ENCODE data around the gene FAM156B. TPM values are rescaled to one million over a fixed set of nuclear protein-coding genes. Genes with fewer than 3 reads are reported as not detected.
"Not testable (repeated sequence)": the region's sequence is repeated elsewhere in the genome, so short reads cannot be mapped to it uniquely, and the experiment has no call there.

The FAM156B gene
- total RNA-seq, 1 experiment from 2014 or later, result 11.2 TPM

DNA sequence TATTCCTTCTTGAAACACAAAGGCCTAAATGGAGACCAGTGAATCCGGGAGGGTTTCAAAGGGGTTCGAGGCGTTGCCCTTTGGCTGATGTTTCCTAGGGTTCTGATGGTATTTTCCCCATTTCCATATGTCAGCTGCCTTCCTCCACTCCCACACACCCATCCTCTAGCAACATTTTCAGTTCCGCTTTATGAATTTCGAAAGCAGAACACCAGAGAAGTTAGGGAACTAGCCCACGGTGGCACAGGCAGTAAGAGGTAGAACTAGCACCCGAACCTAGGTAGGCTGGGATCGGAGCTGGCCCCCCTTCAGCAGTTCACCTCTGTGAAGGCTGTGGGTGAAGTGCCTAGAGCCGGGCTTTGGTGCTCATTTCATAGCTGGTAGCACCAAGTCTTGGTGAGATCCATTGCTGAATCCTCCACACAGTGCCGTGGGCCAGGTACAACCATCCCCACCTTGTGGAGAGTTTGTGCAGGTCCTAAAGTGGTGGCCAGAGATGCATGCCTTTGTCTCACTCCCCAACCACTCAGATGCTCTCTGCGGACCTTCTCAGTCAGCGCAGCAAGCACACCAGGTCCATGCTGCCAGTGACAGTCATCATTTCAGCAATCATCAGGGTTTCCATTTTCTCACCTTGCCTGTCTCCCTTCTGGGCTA, 12.3 kb downstream of the FAM156B start:
- H3K9me3 Mint-ChIP-seq, H3K27ac Mint-ChIP-seq: not testable (repeated sequence)
- no CpG with 5 or more reads among the region's 12 CpGs for WGBS (ENCODE audit: extremely low coverage, insufficient read length, low lambda C conversion rate)

GRCh38 chrX:52913681-52914080, 16.6 kb downstream of the FAM156B start:
- not testable (repeated sequence) for H3K79me1 ChIP-seq (ENCODE audit: insufficient read depth, low read depth, low read length, poor library complexity, severe bottlenecking); H3K27me3 Mint-ChIP-seq (ENCODE audit: low read depth); DNase-seq; H4K91ac ChIP-seq (ENCODE audit: insufficient read length, low read depth, low read length); H2BK20ac ChIP-seq (ENCODE audit: low read depth, low read length, poor library complexity, severe bottlenecking); H3K4me1 ChIP-seq (ENCODE audit: insufficient read depth, low read length); H3K9me3 ChIP-seq (ENCODE audit: control insufficient read depth, low read depth, low read length); H3K18ac ChIP-seq (ENCODE audit: insufficient read length, low read depth, low read length); H4K5ac ChIP-seq (ENCODE audit: insufficient read length, low read depth, low read length); H2BK5ac ChIP-seq (ENCODE audit: insufficient read length, low read length); H3K23ac ChIP-seq (ENCODE audit: insufficient read length, low read depth, low read length); H4K20me1 ChIP-seq (ENCODE audit: control insufficient read depth, insufficient read depth, insufficient read length); H3K9ac ChIP-seq (ENCODE audit: extremely low read depth, insufficient read length, low read length); H3K23me2 ChIP-seq (ENCODE audit: insufficient read length, low read depth, low read length, poor library complexity, severe bottlenecking); H3K4me1 Mint-ChIP-seq; H4K8ac ChIP-seq (replicated peaks; ENCODE audit: insufficient read length, low read depth, low read length); H3K27ac ChIP-seq (ENCODE audit: insufficient read length, low read depth, low read length); H3K27ac Mint-ChIP-seq; H3K27me3 ChIP-seq (ENCODE audit: insufficient read depth, low read length); H3K56ac ChIP-seq (ENCODE audit: insufficient read length, low read depth, low read length); H3K4ac ChIP-seq (ENCODE audit: low read depth, low read length); H3T11ph ChIP-seq (ENCODE audit: low read length); H2BK120ac ChIP-seq (ENCODE audit: low read depth, low read length, poor library complexity, severe bottlenecking); H3K79me2 ChIP-seq (ENCODE audit: insufficient read depth, low read length); H3K4me2 ChIP-seq (ENCODE audit: insufficient read depth, insufficient read length, low read length); H2AFZ ChIP-seq (ENCODE audit: low read length); H2AK5ac ChIP-seq (ENCODE audit: insufficient read length, low read length); H3K36me3 Mint-ChIP-seq (ENCODE audit: insufficient read depth in 1 of 3, low read depth in 3 of 3); H3K14ac ChIP-seq (ENCODE audit: insufficient read depth, low read length); H3K4me3 Mint-ChIP-seq; H3K9me3 Mint-ChIP-seq; H2BK12ac ChIP-seq (ENCODE audit: insufficient read length, low read depth, low read length); H2BK15ac ChIP-seq (ENCODE audit: low read depth, low read length)
- no CpG with 5 or more reads among the region's 9 CpGs for WGBS (ENCODE audit: extremely low coverage, insufficient read length, low lambda C conversion rate)

More for the DNA sequence above, 12.3 kb downstream of the FAM156B start:
- H4K91ac ChIP-seq (ENCODE audit: insufficient read length, low read depth, low read length); H3K9me3 ChIP-seq (ENCODE audit: control insufficient read depth, low read depth, low read length); H3K4me1 ChIP-seq (ENCODE audit: insufficient read depth, low read length); H3K36me3 Mint-ChIP-seq (ENCODE audit: insufficient read depth in 1 of 3, low read depth in 3 of 3); H4K5ac ChIP-seq (ENCODE audit: insufficient read length, low read depth, low read length); H4K20me1 ChIP-seq (ENCODE audit: control insufficient read depth, insufficient read depth, insufficient read length); H2BK20ac ChIP-seq (ENCODE audit: low read depth, low read length, poor library complexity, severe bottlenecking); H3K9ac ChIP-seq (ENCODE audit: extremely low read depth, insufficient read length, low read length); H3K4me3 Mint-ChIP-seq; H3K79me2 ChIP-seq (ENCODE audit: insufficient read depth, low read length); H3K27ac ChIP-seq (ENCODE audit: insufficient read length, low read depth, low read length); H3K4me2 ChIP-seq (ENCODE audit: insufficient read depth, insufficient read length, low read length); H3K27me3 ChIP-seq (ENCODE audit: insufficient read depth, low read length); H3K23ac ChIP-seq (ENCODE audit: insufficient read length, low read depth, low read length); H3K4ac ChIP-seq (ENCODE audit: low read depth, low read length); H2BK5ac ChIP-seq (ENCODE audit: insufficient read length, low read length); H2AK5ac ChIP-seq (ENCODE audit: insufficient read length, low read length); H3K79me1 ChIP-seq (ENCODE audit: insufficient read depth, low read depth, low read length, poor library complexity, severe bottlenecking); H2BK15ac ChIP-seq (ENCODE audit: low read depth, low read length); H2BK12ac ChIP-seq (ENCODE audit: insufficient read length, low read depth, low read length); H3K4me1 Mint-ChIP-seq; H3T11ph ChIP-seq (ENCODE audit: low read length); H2BK120ac ChIP-seq (ENCODE audit: low read depth, low read length, poor library complexity, severe bottlenecking); H3K23me2 ChIP-seq (ENCODE audit: insufficient read length, low read depth, low read length, poor library complexity, severe bottlenecking); H3K27me3 Mint-ChIP-seq (ENCODE audit: low read depth); DNase-seq; H3K14ac ChIP-seq (ENCODE audit: insufficient read depth, low read length); H3K56ac ChIP-seq (ENCODE audit: insufficient read length, low read depth, low read length); H3K18ac ChIP-seq (ENCODE audit: insufficient read length, low read depth, low read length); H4K8ac ChIP-seq (replicated peaks; ENCODE audit: insufficient read length, low read depth, low read length); H2AFZ ChIP-seq (ENCODE audit: low read length): not testable (repeated sequence)

Measured in H9 (cell line).